ENCODE data around the gene NHLRC1.

NHLRC1 gene

GRCh38 chr6:18147160-18147559 lies 24.7 kb upstream of the NHLRC1 start:
- Histone ChIP-seq H3K4me1 (ENCODE audit: control insufficient read depth in 1 of 2, insufficient read depth in 1 of 2, low read depth in 1 of 2, low read length in 1 of 2) (peaks cover 5 to 6% of the 10 kb centered on the region in 2 experiments), H3K27me3 (no peaks in the 10 kb centered on the region), H3K4me3 (ENCODE audit: low read depth in 1 of 2, low read length in 1 of 2) (no peak overlapping the region), H3K9me3 (no peaks in the 10 kb centered on the region), H3K36me3 (peaks cover 26% of the 10 kb centered on the region), H3K27ac (no peak overlapping the region)
- no peak for TF ChIP-seq CTCF (IDR thresholded peaks at IDR 0.05)

GRCh38 chr6:18142591-18142861 lies 20.0 kb upstream of the NHLRC1 start:
- no peaks in the 10 kb centered on the region for H3K27me3 ChIP-seq
- no peaks in the 10 kb centered on the region for H3K4me1 ChIP-seq (ENCODE audit: control insufficient read depth in 1 of 2, insufficient read depth in 1 of 2, low read depth in 1 of 2, low read length in 1 of 2)
- no peaks in the 10 kb centered on the region for H3K9me3 ChIP-seq
- H3K27ac ChIP-seq = no peak overlapping the region
- TF ChIP-seq CTCF (IDR thresholded peaks at IDR 0.05) = no peak
- no peak overlapping the region for H3K4me3 ChIP-seq (ENCODE audit: low read depth in 1 of 2, low read length in 1 of 2)
- H3K36me3 ChIP-seq = peaks cover 66% of the 10 kb centered on the region

- H3K4me3 ChIP-seq (ENCODE audit: low read depth in 1 of 2, low read length in 1 of 2) = no peak overlapping the region
- peaks cover 62% of the 10 kb centered on the region for H3K36me3 ChIP-seq
- H3K4me1 ChIP-seq (ENCODE audit: control insufficient read depth in 1 of 2, insufficient read depth in 1 of 2, low read depth in 1 of 2, low read length in 1 of 2) = no peaks in the 10 kb centered on the region
- no peak overlapping the region for H3K27ac ChIP-seq
- TF ChIP-seq CTCF (IDR thresholded peaks at IDR 0.05) = no peak
- H3K27me3 ChIP-seq = no peaks in the 10 kb centered on the region
- no peaks in the 10 kb centered on the region for H3K9me3 ChIP-seq
Measured at GRCh38 chr6:18141805-18142590, 19.5 kb upstream of the NHLRC1 start.

- TF ChIP-seq CTCF (IDR thresholded peaks at IDR 0.05) = no peak
- H3K4me3 ChIP-seq (ENCODE audit: low read depth in 1 of 2, low read length in 1 of 2) = no peak overlapping the region
- no peak overlapping the region for H3K27ac ChIP-seq
- H3K4me1 ChIP-seq (ENCODE audit: control insufficient read depth in 1 of 2, insufficient read depth in 1 of 2, low read depth in 1 of 2, low read length in 1 of 2) = no peaks in the 10 kb centered on the region
- H3K36me3 ChIP-seq = peaks cover 71% of the 10 kb centered on the region
- H3K9me3 ChIP-seq = no peaks in the 10 kb centered on the region
- H3K27me3 ChIP-seq = no peaks in the 10 kb centered on the region
Measured at GRCh38 chr6:18139935-18140621, 17.6 kb upstream of the NHLRC1 start.

GRCh38 chr6:18138906-18139305 lies 16.4 kb upstream of the NHLRC1 start:
- no peak overlapping the region for H3K27ac ChIP-seq
- H3K4me3 ChIP-seq (ENCODE audit: low read depth in 1 of 2, low read length in 1 of 2) = no peak overlapping the region

More at GRCh38 chr6:18138906-18139305, 16.4 kb upstream of the NHLRC1 start:
- Histone ChIP-seq H3K4me1 (ENCODE audit: control insufficient read depth in 1 of 2, insufficient read depth in 1 of 2, low read depth in 1 of 2, low read length in 1 of 2) (no peaks in the 10 kb centered on the region), H3K36me3 (peaks cover 74% of the 10 kb centered on the region), H3K27me3 (no peaks in the 10 kb centered on the region), H3K9me3 (no peaks in the 10 kb centered on the region)
- TF ChIP-seq CTCF (IDR thresholded peaks at IDR 0.05) = no peak
